Adipocyte (in vitro differentiated cells): Measurements from ENCODE around the gene PUS10.

Experiments
- DNase-seq: peaks from one replicate; pipeline ENCODE4 v3.0.0-alpha.2; 2015; ENCODE audit warnings: low read depth
- H3K27me3 ChIP-seq: replicated peaks from 2 replicates; pipeline ENCODE4 v1.7.0; 2013; ENCODE audit warnings: mild to moderate bottlenecking, low read length, moderate library complexity; ENCODE audit not compliant: control insufficient read depth, insufficient read depth
- H3K36me3 ChIP-seq: 2 replicates; pipeline ENCODE4 v1.7.0; 2013; ENCODE audit warnings: low read length, mild to moderate bottlenecking, moderate library complexity; ENCODE audit not compliant: control insufficient read depth, insufficient read depth, severe bottlenecking
- H3K4me1 ChIP-seq: 2 replicates; pipeline ENCODE4 v1.7.0; 2013; ENCODE audit warnings: mild to moderate bottlenecking, low read length, moderate library complexity; ENCODE audit not compliant: control insufficient read depth, insufficient read depth
- H3K4me3 ChIP-seq: 2 replicates; pipeline ENCODE4 v1.7.0; 2013; ENCODE audit warnings: mild to moderate bottlenecking, low read length, moderate library complexity
- H3K9ac ChIP-seq: 2 replicates; pipeline ENCODE4 v1.7.0; 2013; ENCODE audit warnings: mild to moderate bottlenecking, low read length, moderate library complexity
- H3K9me3 ChIP-seq: 2 replicates; pipeline ENCODE4 v1.7.0; 2013; ENCODE audit warnings: mild to moderate bottlenecking, low read length, moderate library complexity; ENCODE audit not compliant: control insufficient read depth

Gene PUS10

GRCh38 chr2:60966507-60967405 is 51.3 kb downstream of the PUS10 start:
- no peaks in the 10 kb centered on the region for H3K27me3 ChIP-seq
- no peaks in the 10 kb centered on the region for H3K36me3 ChIP-seq
- no peak for DNase-seq
- H3K4me1 ChIP-seq, result peaks cover 1% of the 10 kb centered on the region
- H3K9me3 ChIP-seq, result no peaks in the 10 kb centered on the region
- H3K4me3 ChIP-seq, result no peak overlapping the region
- no peak overlapping the region for H3K9ac ChIP-seq

DNA sequence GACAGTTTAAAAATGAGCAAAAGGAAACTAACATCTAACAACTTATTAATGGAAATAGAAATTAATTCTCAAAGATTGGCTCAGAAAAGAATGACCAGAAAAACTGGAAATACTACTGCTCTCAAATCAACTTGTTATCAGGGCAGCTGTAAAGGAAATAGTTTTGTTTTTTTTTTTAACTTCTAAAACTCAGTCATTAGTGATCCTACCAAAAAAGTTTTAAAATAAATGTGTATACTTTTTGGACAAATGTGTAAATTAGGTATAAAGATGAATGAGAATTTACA is 52.6 kb downstream of the PUS10 start:
- no peaks in the 10 kb centered on the region for H3K9me3 ChIP-seq
- no peak overlapping the region for H3K4me3 ChIP-seq
- H3K27me3 ChIP-seq, result no peaks in the 10 kb centered on the region
- peaks cover 12% of the 10 kb centered on the region for H3K4me1 ChIP-seq
- no peaks in the 10 kb centered on the region for H3K36me3 ChIP-seq
- H3K9ac ChIP-seq, result no peak overlapping the region
- no peak for DNase-seq

DNA sequence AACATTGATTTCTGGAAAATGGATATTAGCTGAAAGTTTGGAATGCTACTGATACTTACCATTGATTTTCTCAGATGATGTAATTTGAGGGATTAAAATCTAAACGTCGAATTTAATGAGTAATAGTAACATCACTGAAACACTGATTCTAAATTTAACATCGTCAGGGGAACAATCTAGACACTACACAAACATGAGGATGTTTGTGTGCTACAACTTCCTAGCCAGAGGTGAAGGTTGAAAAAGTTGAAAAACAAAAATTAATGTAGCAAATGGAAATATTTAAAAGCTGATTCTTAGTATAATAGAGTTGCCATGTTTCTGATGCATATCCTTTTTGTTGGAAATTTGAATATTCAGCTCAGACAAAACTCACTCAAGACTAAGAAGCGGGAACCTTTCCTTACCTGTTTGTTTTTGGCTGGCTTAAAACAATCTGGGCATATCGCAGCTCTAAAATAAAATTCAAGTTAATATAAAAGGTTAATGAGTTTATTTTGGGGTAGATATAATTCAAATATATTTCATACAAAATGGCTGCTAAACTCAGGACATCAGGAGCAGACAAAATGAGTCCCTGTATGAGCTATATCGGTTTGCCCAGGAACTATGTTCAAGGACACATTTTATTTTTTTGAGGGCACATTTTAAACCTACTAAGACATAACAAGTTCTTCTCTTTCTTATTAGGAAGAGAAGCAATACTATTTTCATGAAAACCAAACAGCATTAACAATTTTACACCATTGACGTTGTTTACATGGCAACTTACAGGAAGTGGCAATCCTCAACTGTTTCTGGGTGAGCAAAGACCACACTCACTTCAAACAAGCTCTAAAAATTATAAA is 53.2 kb downstream of the PUS10 start:
- H3K27me3 ChIP-seq, result no peaks in the 10 kb centered on the region

GRCh38 chr2:60963190-60963589 is 54.9 kb downstream of the PUS10 start:
- no peak overlapping the region for H3K9ac ChIP-seq
- peaks cover 12% of the 10 kb centered on the region for H3K4me1 ChIP-seq
- H3K9me3 ChIP-seq, result no peaks in the 10 kb centered on the region
- no peaks in the 10 kb centered on the region for H3K27me3 ChIP-seq
- no peak overlapping the region for H3K4me3 ChIP-seq
- no peaks in the 10 kb centered on the region for H3K36me3 ChIP-seq
- DNase-seq, result no peak

More for the DNA sequence above, 53.2 kb downstream of the PUS10 start:
- no peak for DNase-seq
- Histone ChIP-seq H3K4me3 (no peak overlapping the region), H3K4me1 (peaks cover 12% of the 10 kb centered on the region), H3K9me3 (no peaks in the 10 kb centered on the region), H3K9ac (no peak overlapping the region), H3K36me3 (no peaks in the 10 kb centered on the region)

- peaks cover 12% of the 10 kb centered on the region for H3K4me1 ChIP-seq
- H3K4me3 ChIP-seq, result no peak overlapping the region
- no peak for DNase-seq
- no peaks in the 10 kb centered on the region for H3K27me3 ChIP-seq
- no peaks in the 10 kb centered on the region for H3K9me3 ChIP-seq
- H3K9ac ChIP-seq, result no peak overlapping the region
- no peaks in the 10 kb centered on the region for H3K36me3 ChIP-seq
Measured at GRCh38 chr2:60962528-60962927, 55.5 kb downstream of the PUS10 start.

DNA sequence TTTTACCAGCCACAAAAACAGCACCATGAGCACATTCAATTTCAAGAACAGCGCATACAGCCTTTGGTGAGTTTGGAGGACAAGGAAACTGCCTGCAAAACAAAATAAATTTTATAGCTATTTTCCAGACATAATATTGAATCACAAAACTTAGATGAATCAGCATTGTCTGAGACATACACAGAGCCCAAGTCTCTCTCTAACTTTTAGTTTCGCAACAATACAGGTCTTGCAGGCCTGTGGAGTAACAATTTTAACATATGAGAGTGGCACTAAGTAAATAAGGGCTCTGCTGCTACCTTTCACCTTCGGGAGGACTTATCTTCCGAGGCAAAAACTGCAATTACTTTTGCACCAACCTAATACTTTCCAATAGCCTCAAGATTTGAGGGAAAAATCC is 56.6 kb downstream of the PUS10 start:
- no peaks in the 10 kb centered on the region for H3K27me3 ChIP-seq
- DNase-seq, result peak; percentile 80
- H3K36me3 ChIP-seq, result no peaks in the 10 kb centered on the region

DNA sequence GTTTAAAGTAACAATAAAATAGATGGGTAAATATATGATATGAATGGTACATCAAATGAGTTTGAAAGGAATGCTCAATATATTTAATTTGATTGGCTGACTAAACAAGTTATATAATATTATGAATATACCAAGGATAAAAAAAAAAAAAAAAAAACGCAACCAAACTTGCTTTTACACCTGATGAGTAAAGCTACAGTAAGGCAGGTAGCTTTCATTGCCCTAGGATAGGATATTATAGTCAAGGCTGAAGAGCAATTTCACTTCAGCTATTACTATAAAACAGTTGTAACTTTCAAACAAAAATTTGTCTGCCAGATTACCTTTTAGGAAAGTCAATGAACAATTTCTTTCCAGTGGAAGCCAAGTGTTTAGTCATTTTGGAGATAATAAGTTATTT is 57.3 kb downstream of the PUS10 start:
- H3K4me3 ChIP-seq, result no peak overlapping the region

More for the DNA sequence above, 56.6 kb downstream of the PUS10 start:
- H3K4me3 ChIP-seq, result no peak overlapping the region
- H3K4me1 ChIP-seq, result peaks cover 12% of the 10 kb centered on the region
- H3K9me3 ChIP-seq, result no peaks in the 10 kb centered on the region
- H3K9ac ChIP-seq, result no peak overlapping the region

DNA sequence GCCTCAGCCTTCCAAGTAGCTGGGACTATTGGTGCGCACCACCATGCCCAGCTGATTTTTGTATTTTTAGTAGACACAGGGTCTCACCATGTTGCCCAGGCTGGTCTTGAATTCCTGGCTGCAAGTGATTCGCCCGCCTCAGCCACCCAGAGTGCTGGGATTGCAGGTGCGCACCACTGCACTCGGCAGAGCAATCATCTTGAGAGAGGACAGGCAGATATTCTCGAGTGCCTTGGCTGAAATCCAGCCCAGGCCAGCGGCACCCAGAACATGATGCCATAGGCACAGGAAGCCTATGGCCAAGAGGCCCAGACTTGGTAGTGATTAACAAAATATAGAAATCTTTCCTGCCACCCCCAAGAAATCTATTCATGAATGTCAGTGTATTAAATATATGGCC is 58.6 kb downstream of the PUS10 start:
- H3K4me3 ChIP-seq, result no peak overlapping the region
- DNase-seq, result no peak
- H3K27me3 ChIP-seq, result no peaks in the 10 kb centered on the region
- no peaks in the 10 kb centered on the region for H3K36me3 ChIP-seq
- peaks cover 12% of the 10 kb centered on the region for H3K4me1 ChIP-seq
- H3K9me3 ChIP-seq, result no peaks in the 10 kb centered on the region
- H3K9ac ChIP-seq, result no peak overlapping the region

More for the DNA sequence above, 57.3 kb downstream of the PUS10 start:
- no peaks in the 10 kb centered on the region for H3K27me3 ChIP-seq
- no peaks in the 10 kb centered on the region for H3K36me3 ChIP-seq
- no peak for DNase-seq
- H3K9me3 ChIP-seq, result no peaks in the 10 kb centered on the region
- peaks cover 12% of the 10 kb centered on the region for H3K4me1 ChIP-seq
- H3K9ac ChIP-seq, result no peak overlapping the region

DNA sequence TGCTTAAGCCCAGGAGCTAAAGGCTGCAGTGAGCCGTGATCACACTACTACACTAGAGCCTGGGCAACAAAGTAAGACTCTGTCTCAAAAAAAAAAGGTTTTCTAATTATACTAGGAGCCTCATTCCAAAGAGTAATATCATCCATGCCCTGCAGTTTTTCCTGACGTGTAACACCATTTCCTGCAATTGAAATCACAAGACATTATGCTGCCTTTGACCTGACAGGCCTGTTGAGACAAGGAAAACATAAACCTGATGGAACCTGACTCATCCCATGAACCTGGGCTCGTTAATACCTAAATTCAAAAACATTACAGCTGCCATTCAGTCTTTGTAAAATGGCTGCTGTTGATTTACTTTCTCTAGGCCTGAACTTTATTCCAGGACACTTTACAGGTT is 59.3 kb downstream of the PUS10 start:
- Histone ChIP-seq H3K27me3 (no peaks in the 10 kb centered on the region), H3K9me3 (no peaks in the 10 kb centered on the region), H3K4me1 (peaks cover 12% of the 10 kb centered on the region), H3K36me3 (no peaks in the 10 kb centered on the region), H3K4me3 (no peak overlapping the region), H3K9ac (no peak overlapping the region)
- peak; percentile 19 for DNase-seq

- DNase-seq, result no peak
- no peak overlapping the region for H3K9ac ChIP-seq
- H3K36me3 ChIP-seq, result peaks cover 3% of the 10 kb centered on the region
- no peaks in the 10 kb centered on the region for H3K9me3 ChIP-seq
- no peak overlapping the region for H3K4me3 ChIP-seq
- peaks cover 12% of the 10 kb centered on the region for H3K4me1 ChIP-seq
- no peaks in the 10 kb centered on the region for H3K27me3 ChIP-seq
Measured at GRCh38 chr2:60958361-60958760, 59.7 kb downstream of the PUS10 start.

GRCh38 chr2:60957643-60958042 is 60.4 kb downstream of the PUS10 start:
- Histone ChIP-seq H3K36me3 (peaks cover 7% of the 10 kb centered on the region), H3K27me3 (no peaks in the 10 kb centered on the region), H3K4me3 (no peak overlapping the region), H3K9ac (no peak overlapping the region), H3K4me1 (peaks cover 12% of the 10 kb centered on the region), H3K9me3 (no peaks in the 10 kb centered on the region)
- DNase-seq, result no peak
